ENCODE data around the gene LRRK1.
"Not testable (repeated sequence)": the region's sequence is repeated elsewhere in the genome, so short reads cannot be mapped to it uniquely, and the experiment has no call there.

Gene LRRK1

GRCh38 chr15:101067660-101068522, 148.7 kb downstream of the LRRK1 start:
- H3K9ac ChIP-seq (ENCODE audit: low read depth in 1 of 2, low read length in 2 of 2) = no peak overlapping the region

GRCh38 chr15:101068523-101068960, 149.4 kb downstream of the LRRK1 start:
- Histone ChIP-seq H3K4me1 (ENCODE audit: control insufficient read depth in 1 of 2, insufficient read depth in 2 of 2, low read length in 2 of 2) (peaks cover 3 to 25% of the 10 kb centered on the region in 2 donors), H3K36me3 (ENCODE audit: control insufficient read depth in 1 of 2, insufficient read depth in 2 of 2, low read length in 2 of 2) (peaks cover 24 to 40% of the 10 kb centered on the region in 2 donors), H3K27me3 (ENCODE audit: control insufficient read depth in 1 of 2, insufficient read depth in 2 of 2, low read length in 2 of 2) (no peaks in the 10 kb centered on the region), H3K9ac (ENCODE audit: low read depth in 1 of 2, low read length in 2 of 2) (no peak overlapping the region), H3K9me3 (ENCODE audit: control insufficient read depth in 1 of 2, low read length in 2 of 2) (no peaks in the 10 kb centered on the region), H3K4me3 (ENCODE audit: low read depth in 1 of 2, low read length in 2 of 2) (no peak overlapping the region), H3K27ac (ENCODE audit: low read depth, low read length) (no peak overlapping the region)

More at GRCh38 chr15:101067660-101068522, 148.7 kb downstream of the LRRK1 start:
- no peaks in the 10 kb centered on the region for H3K27me3 ChIP-seq (ENCODE audit: control insufficient read depth in 1 of 2, insufficient read depth in 2 of 2, low read length in 2 of 2)
- H3K36me3 ChIP-seq (ENCODE audit: control insufficient read depth in 1 of 2, insufficient read depth in 2 of 2, low read length in 2 of 2) = peaks cover 25 to 43% of the 10 kb centered on the region in 2 donors
- H3K27ac ChIP-seq (ENCODE audit: low read depth, low read length) = no peak overlapping the region
- peaks cover 3 to 25% of the 10 kb centered on the region in 2 donors for H3K4me1 ChIP-seq (ENCODE audit: control insufficient read depth in 1 of 2, insufficient read depth in 2 of 2, low read length in 2 of 2)
- no peaks in the 10 kb centered on the region for H3K9me3 ChIP-seq (ENCODE audit: control insufficient read depth in 1 of 2, low read length in 2 of 2)
- no peak overlapping the region for H3K4me3 ChIP-seq (ENCODE audit: low read depth in 1 of 2, low read length in 2 of 2)

GRCh38 chr15:101068961-101069653, 149.9 kb downstream of the LRRK1 start:
- Histone ChIP-seq H3K27me3 (ENCODE audit: control insufficient read depth in 1 of 2, insufficient read depth in 2 of 2, low read length in 2 of 2) (no peaks in the 10 kb centered on the region), H3K4me1 (ENCODE audit: control insufficient read depth in 1 of 2, insufficient read depth in 2 of 2, low read length in 2 of 2) (peaks cover 3 to 25% of the 10 kb centered on the region in 2 donors), H3K9me3 (ENCODE audit: control insufficient read depth in 1 of 2, low read length in 2 of 2) (no peaks in the 10 kb centered on the region), H3K9ac (ENCODE audit: low read depth in 1 of 2, low read length in 2 of 2) (no peak overlapping the region), H3K36me3 (ENCODE audit: control insufficient read depth in 1 of 2, insufficient read depth in 2 of 2, low read length in 2 of 2) (peaks cover 21 to 39% of the 10 kb centered on the region in 2 donors), H3K27ac (ENCODE audit: low read depth, low read length) (no peak overlapping the region), H3K4me3 (ENCODE audit: low read depth in 1 of 2, low read length in 2 of 2) (no peak overlapping the region)

GRCh38 chr15:101069654-101069973, 150.5 kb downstream of the LRRK1 start:
- H3K9ac ChIP-seq (ENCODE audit: low read depth in 1 of 2, low read length in 2 of 2) = no peak overlapping the region
- H3K9me3 ChIP-seq (ENCODE audit: control insufficient read depth in 1 of 2, low read length in 2 of 2) = no peaks in the 10 kb centered on the region
- H3K4me1 ChIP-seq (ENCODE audit: control insufficient read depth in 1 of 2, insufficient read depth in 2 of 2, low read length in 2 of 2) = peaks cover 3 to 25% of the 10 kb centered on the region in 2 donors
- peaks cover 18 to 37% of the 10 kb centered on the region in 2 donors for H3K36me3 ChIP-seq (ENCODE audit: control insufficient read depth in 1 of 2, insufficient read depth in 2 of 2, low read length in 2 of 2)
- H3K4me3 ChIP-seq (ENCODE audit: low read depth in 1 of 2, low read length in 2 of 2) = no peak overlapping the region
- H3K27ac ChIP-seq (ENCODE audit: low read depth, low read length) = no peak overlapping the region
- H3K27me3 ChIP-seq (ENCODE audit: control insufficient read depth in 1 of 2, insufficient read depth in 2 of 2, low read length in 2 of 2) = no peaks in the 10 kb centered on the region

- Histone ChIP-seq H3K27ac (ENCODE audit: low read depth, low read length) (peak overlapping the region; percentile 62), H3K36me3 (ENCODE audit: control insufficient read depth in 1 of 2, insufficient read depth in 2 of 2, low read length in 2 of 2) (peaks cover 18 to 34% of the 10 kb centered on the region in 2 donors), H3K9me3 (ENCODE audit: control insufficient read depth in 1 of 2, low read length in 2 of 2) (no peaks in the 10 kb centered on the region), H3K4me3 (ENCODE audit: low read depth in 1 of 2, low read length in 2 of 2) (no peak overlapping the region), H3K27me3 (ENCODE audit: control insufficient read depth in 1 of 2, insufficient read depth in 2 of 2, low read length in 2 of 2) (no peaks in the 10 kb centered on the region), H3K4me1 (ENCODE audit: control insufficient read depth in 1 of 2, insufficient read depth in 2 of 2, low read length in 2 of 2) (peaks cover 3 to 25% of the 10 kb centered on the region in 2 donors), H3K9ac (ENCODE audit: low read depth in 1 of 2, low read length in 2 of 2) (no peak overlapping the region)
Observed at GRCh38 chr15:101070024-101070423, 150.9 kb downstream of the LRRK1 start.

GRCh38 chr15:101070502-101071273, 151.5 kb downstream of the LRRK1 start:
- Histone ChIP-seq H3K4me1 (ENCODE audit: control insufficient read depth in 1 of 2, insufficient read depth in 2 of 2, low read length in 2 of 2) (peaks cover 3 to 25% of the 10 kb centered on the region in 2 donors), H3K36me3 (ENCODE audit: control insufficient read depth in 1 of 2, insufficient read depth in 2 of 2, low read length in 2 of 2) (peaks cover 16 to 28% of the 10 kb centered on the region in 2 donors), H3K9ac (ENCODE audit: low read depth in 1 of 2, low read length in 2 of 2) (no peak overlapping the region), H3K27ac (ENCODE audit: low read depth, low read length) (peak overlapping the region; percentile 62), H3K9me3 (ENCODE audit: control insufficient read depth in 1 of 2, low read length in 2 of 2) (no peaks in the 10 kb centered on the region), H3K4me3 (ENCODE audit: low read depth in 1 of 2, low read length in 2 of 2) (no peak overlapping the region), H3K27me3 (ENCODE audit: control insufficient read depth in 1 of 2, insufficient read depth in 2 of 2, low read length in 2 of 2) (no peaks in the 10 kb centered on the region)

GRCh38 chr15:101071651-101072050, 152.5 kb downstream of the LRRK1 start:
- Histone ChIP-seq H3K9me3 (ENCODE audit: control insufficient read depth in 1 of 2, low read length in 2 of 2) (no peaks in the 10 kb centered on the region), H3K27me3 (ENCODE audit: control insufficient read depth in 1 of 2, insufficient read depth in 2 of 2, low read length in 2 of 2) (no peaks in the 10 kb centered on the region), H3K4me1 (ENCODE audit: control insufficient read depth in 1 of 2, insufficient read depth in 2 of 2, low read length in 2 of 2) (peaks cover 3 to 25% of the 10 kb centered on the region in 2 donors), H3K27ac (ENCODE audit: low read depth, low read length) (no peak overlapping the region), H3K36me3 (ENCODE audit: control insufficient read depth in 1 of 2, insufficient read depth in 2 of 2, low read length in 2 of 2) (peaks cover 8 to 19% of the 10 kb centered on the region in 2 donors), H3K9ac (ENCODE audit: low read depth in 1 of 2, low read length in 2 of 2) (no peak overlapping the region), H3K4me3 (ENCODE audit: low read depth in 1 of 2, low read length in 2 of 2) (no peak overlapping the region)

GRCh38 chr15:101072235-101072634, 153.1 kb downstream of the LRRK1 start:
- not testable (repeated sequence) for H3K27ac ChIP-seq (ENCODE audit: low read depth, low read length); H3K27me3 ChIP-seq (ENCODE audit: control insufficient read depth in 1 of 2, insufficient read depth in 2 of 2, low read length in 2 of 2); H3K4me3 ChIP-seq (ENCODE audit: low read depth in 1 of 2, low read length in 2 of 2); H3K9ac ChIP-seq (ENCODE audit: low read depth in 1 of 2, low read length in 2 of 2); H3K9me3 ChIP-seq (ENCODE audit: control insufficient read depth in 1 of 2, low read length in 2 of 2)
- Histone ChIP-seq H3K4me1 (ENCODE audit: control insufficient read depth in 1 of 2, insufficient read depth in 2 of 2, low read length in 2 of 2) (peaks cover 3 to 21% of the 10 kb centered on the region in 2 donors), H3K36me3 (ENCODE audit: control insufficient read depth in 1 of 2, insufficient read depth in 2 of 2, low read length in 2 of 2) (peaks cover 8 to 13% of the 10 kb centered on the region in 2 donors)

GRCh38 chr15:101077806-101078668, 158.9 kb downstream of the LRRK1 start:
- not testable (repeated sequence) for H3K9ac ChIP-seq (ENCODE audit: low read depth in 1 of 2, low read length in 2 of 2); H3K4me3 ChIP-seq (ENCODE audit: low read depth in 1 of 2, low read length in 2 of 2); H3K27ac ChIP-seq (ENCODE audit: low read depth, low read length)

More at GRCh38 chr15:101077806-101078668, 158.9 kb downstream of the LRRK1 start:
- not testable (repeated sequence) for H3K36me3 ChIP-seq (ENCODE audit: control insufficient read depth in 1 of 2, insufficient read depth in 2 of 2, low read length in 2 of 2); H3K4me1 ChIP-seq (ENCODE audit: control insufficient read depth in 1 of 2, insufficient read depth in 2 of 2, low read length in 2 of 2); H3K9me3 ChIP-seq (ENCODE audit: control insufficient read depth in 1 of 2, low read length in 2 of 2); H3K27me3 ChIP-seq (ENCODE audit: control insufficient read depth in 1 of 2, insufficient read depth in 2 of 2, low read length in 2 of 2)

Measured in duodenal mucosa (tissue), 2 donors.